H1 (cell line): ENCODE data around the gene HID1. TPM values are rescaled to one million over a fixed set of nuclear protein-coding genes. Genes with fewer than 3 reads are reported as not detected.
"Not testable (repeated sequence)": the region's sequence is repeated elsewhere in the genome, so short reads cannot be mapped to it uniquely, and the experiment has no call there.

Experiments used
- CTCF ChIA-PET: fragments of 300-600 bp; sonication (Branson Sonifier 250); formaldehyde crosslinking; loops from one replicate; lab custom pipeline; 2021; ENCODE audit not compliant: partially characterized antibody; lab: Charles Lee
- POLR2A ChIA-PET: fragments of 300-600 bp; sonication (Branson Sonifier 250); formaldehyde crosslinking; loops from one replicate; lab custom pipeline; 2021; ENCODE audit warnings: inconsistent platforms; ENCODE audit not compliant: partially characterized antibody; lab: Charles Lee
- DNase-seq, 2 experiments: peaks; one replicate each; pipeline versions ENCODE4 v3.0.0 to v3.0.0-alpha.2; 2010 to 2022; ENCODE audit warnings: low spot score in 2 of 2, low read depth in 1 of 2, mixed read lengths in 1 of 2
- FAIRE-seq: peaks from 2 replicates; lab custom pipeline; 2011; peaks lifted over from hg19 to GRCh38; lab: Jason Lieb, UNC
- H2AFZ ChIP-seq: 2 replicates; pipeline ENCODE4 v1.8.1; 2012; ENCODE audit warnings: low read length, inconsistent platforms
- H2AK5ac ChIP-seq: 2 replicates; pipeline ENCODE4 v1.6.1; 2013; ENCODE audit warnings: low read depth, low read length
- H2BK120ac ChIP-seq: replicated peaks from 2 replicates; pipeline ENCODE3; 2013; ENCODE audit warnings: low read depth, low read length, inconsistent platforms
- H2BK12ac ChIP-seq: 2 replicates; pipeline ENCODE4 v1.6.1; 2013; ENCODE audit warnings: low read depth, low read length
- H2BK15ac ChIP-seq: 2 replicates; pipeline ENCODE4 v1.6.1; 2013; ENCODE audit warnings: low read length
- H2BK20ac ChIP-seq: 2 replicates; pipeline ENCODE4 v1.6.1; 2013; ENCODE audit warnings: low read length
- H2BK5ac ChIP-seq: 2 replicates; pipeline ENCODE4 v1.6.1; 2013; ENCODE audit warnings: low read depth, low read length
- H3K14ac ChIP-seq: 2 replicates; pipeline ENCODE4 v1.6.1; 2013; ENCODE audit warnings: inconsistent platforms; ENCODE audit not compliant: insufficient read length
- H3K18ac ChIP-seq: 2 replicates; pipeline ENCODE4 v1.6.1; 2013; ENCODE audit warnings: low read length; ENCODE audit errors: extremely low read depth
- H3K23ac ChIP-seq: 2 replicates; pipeline ENCODE4 v1.6.1; 2013; ENCODE audit warnings: inconsistent platforms; ENCODE audit not compliant: insufficient read length
- H3K23me2 ChIP-seq: 2 replicates; pipeline ENCODE4 v1.6.1; 2013; ENCODE audit warnings: low read depth, low read length
- H3K27ac ChIP-seq: 2 replicates; pipeline ENCODE4 v1.6.1; 2011; ENCODE audit warnings: low read depth, low read length, inconsistent platforms
- H3K27me3 ChIP-seq, 4 experiments: replicated peaks in 1 of 4; 1 replicate in 1 of 4; 2 replicates in 3 of 4; pipeline versions ENCODE4 v1.6.1 to v1.8.1; 2011 to 2013; ENCODE audit warnings: low read length in 3 of 4, mild to moderate bottlenecking in 3 of 4, inconsistent platforms in 2 of 4, mixed read lengths in 2 of 4, moderate library complexity in 1 of 4; ENCODE audit not compliant: control insufficient read depth in 3 of 4, insufficient read depth in 3 of 4; ENCODE audit errors: extremely low read depth in 1 of 4
- H3K36me3 ChIP-seq, 4 experiments: 2 replicates each; pipeline versions ENCODE4 v1.6.1 to v1.8.1; 2011 to 2013; ENCODE audit warnings: mild to moderate bottlenecking in 4 of 4, low read length in 3 of 4, moderate library complexity in 2 of 4, control low read depth in 1 of 4, inconsistent platforms in 1 of 4; ENCODE audit not compliant: insufficient read depth in 4 of 4, control insufficient read depth in 2 of 4
- H3K4ac ChIP-seq: replicated peaks from 2 replicates; pipeline ENCODE3; 2013; ENCODE audit warnings: low read length, low read depth, mixed read lengths, inconsistent platforms; ENCODE audit not compliant: insufficient read length
- H3K4me1 ChIP-seq, 4 experiments: replicated peaks in 1 of 4; 1 replicate in 1 of 4; 2 replicates in 3 of 4; pipeline versions ENCODE4 v1.6.1 to v1.8.1; 2011 to 2013; ENCODE audit warnings: low read length in 3 of 4, inconsistent platforms in 2 of 4, mixed read lengths in 1 of 4; ENCODE audit not compliant: insufficient read depth in 4 of 4, control insufficient read depth in 3 of 4
- H3K4me2 ChIP-seq, 2 experiments: 2 replicates each; pipeline versions ENCODE4 v1.6.1 to v1.8.1; 2011 to 2013; ENCODE audit warnings: low read depth in 2 of 2, low read length in 2 of 2, control low read depth in 1 of 2, inconsistent platforms in 1 of 2, mild to moderate bottlenecking in 1 of 2; ENCODE audit not compliant: insufficient read depth in 1 of 2
- H3K4me3 ChIP-seq, 4 experiments: fragments of 200-600, 300-600 bp in 1 of 4; sonication (generic), shearing (Covaris generic), sonication (Bioruptor Twin) in 1 of 4; 2 replicates each; pipeline versions ENCODE4 v1.5.1 to v1.8.1; 2011 to 2016; ENCODE audit warnings: low read length in 4 of 4, low read depth in 3 of 4, control low read depth in 2 of 4, inconsistent platforms in 2 of 4, mild to moderate bottlenecking in 2 of 4, mixed read lengths in 1 of 4, moderate library complexity in 1 of 4; ENCODE audit not compliant: insufficient read depth in 2 of 4; ENCODE audit errors: extremely low read depth in 1 of 4
- H3K56ac ChIP-seq: replicated peaks from 2 replicates; pipeline ENCODE3; 2013; ENCODE audit warnings: low read depth, mild to moderate bottlenecking, mixed read lengths, low read length, inconsistent platforms; ENCODE audit not compliant: insufficient read length
- H3K79me1 ChIP-seq: 2 replicates; pipeline ENCODE4 v1.6.1; 2013; ENCODE audit warnings: low read depth, low read length, control low read depth
- H3K79me2 ChIP-seq, 2 experiments: 2 replicates each; pipeline versions ENCODE4 v1.6.1 to v1.8.1; 2012 to 2013; ENCODE audit warnings: low read length in 2 of 2, mild to moderate bottlenecking in 2 of 2, inconsistent platforms in 1 of 2; ENCODE audit not compliant: insufficient read depth in 2 of 2, control insufficient read depth in 1 of 2
- H3K9ac ChIP-seq, 4 experiments: replicated peaks in 1 of 4; 1 replicate in 1 of 4; 2 replicates in 3 of 4; pipeline versions ENCODE4 v1.6.1 to v1.8.1; 2011 to 2013; ENCODE audit warnings: low read depth in 3 of 4, low read length in 3 of 4, control low read depth in 2 of 4, mild to moderate bottlenecking in 2 of 4, moderate library complexity in 2 of 4, inconsistent platforms in 1 of 4; ENCODE audit errors: extremely low read depth in 1 of 4
- H3K9me3 ChIP-seq, 2 experiments: 2 replicates each; pipeline versions ENCODE4 v1.6.1 to v1.8.1; 2012 to 2013; ENCODE audit warnings: mild to moderate bottlenecking in 2 of 2, moderate library complexity in 2 of 2, control low read depth in 1 of 2, inconsistent platforms in 1 of 2, low read depth in 1 of 2, low read length in 1 of 2, mixed read lengths in 1 of 2; ENCODE audit not compliant: insufficient read depth in 2 of 2
- H4K20me1 ChIP-seq, 2 experiments: replicated peaks in 1 of 2; 2 replicates each; pipeline versions ENCODE3 to v1.8.1; 2011 to 2013; ENCODE audit warnings: inconsistent platforms in 2 of 2, low read length in 2 of 2, mild to moderate bottlenecking in 1 of 2; ENCODE audit not compliant: insufficient read depth in 2 of 2, control insufficient read depth in 1 of 2
- H4K5ac ChIP-seq: 2 replicates; pipeline ENCODE4 v1.6.1; 2013; ENCODE audit warnings: low read length, low read depth, mixed read lengths, inconsistent platforms; ENCODE audit not compliant: insufficient read length
- H4K8ac ChIP-seq: 2 replicates; pipeline ENCODE4 v1.8.0; 2013; ENCODE audit warnings: mild to moderate bottlenecking, moderate library complexity, low read length, inconsistent platforms; ENCODE audit not compliant: insufficient read depth; ENCODE audit errors: extremely low read depth
- H4K91ac ChIP-seq: replicated peaks from 2 replicates; pipeline ENCODE3; 2013; ENCODE audit warnings: low read length, mixed read lengths, inconsistent platforms; ENCODE audit not compliant: insufficient read length
- WGBS, 2 experiments: shearing (Covaris generic) in 1 of 2; methylation state at CpG; one replicate each; pipeline versions ENCODE4 v1.1.6 to v1.1.7; 2013 to 2015; ENCODE audit warnings: low lambda C conversion rate in 2 of 2, mixed read lengths in 2 of 2, inconsistent platforms in 1 of 2, low coverage in 1 of 2, missing lambda C conversion rate in 1 of 2; ENCODE audit not compliant: insufficient replicate concordance in 2 of 2, insufficient coverage in 1 of 2, insufficient read length in 1 of 2; ENCODE audit errors: extremely low coverage in 1 of 2, missing lambda C conversion rate in 1 of 2; 5-methylcytosine and 5-hydroxymethylcytosine counted together
- polyA plus RNA-seq, 7 experiments: library from polyadenylated mRNA; depleted of rRNA in 3 of 7; stranded (reverse) in 5 of 7; unstranded in 2 of 7; fragments of >200 nt in 5 of 7; fragments of 200-250 nt in 2 of 7; gene quantifications; 1 replicate in 5 of 7; 2 replicates in 1 of 7; 4 replicates in 1 of 7; pipeline versions ENCODE4 v1.2.1 to v1.2.3, GENCODE V29; 2011 to 2013; ENCODE audit warnings: missing spikeins in 2 of 7, mixed read lengths in 2 of 7
- total RNA-seq: library from RNA; stranded (reverse); fragmentation: NEBNext Ultra II Directional; extraction: Animal tissue kit (Norgen Biotek cat#: 25700); gene quantifications from 2 replicates; pipeline ENCODE4 v1.2.1, GENCODE V29; 2021

HID1 gene
- total and polyA plus RNA-seq, 2 of the 8 experiments (the other 6 are each of a cell fraction or from before 2014, with no cell fraction given): 15.1 to 25.9 TPM

DNA sequence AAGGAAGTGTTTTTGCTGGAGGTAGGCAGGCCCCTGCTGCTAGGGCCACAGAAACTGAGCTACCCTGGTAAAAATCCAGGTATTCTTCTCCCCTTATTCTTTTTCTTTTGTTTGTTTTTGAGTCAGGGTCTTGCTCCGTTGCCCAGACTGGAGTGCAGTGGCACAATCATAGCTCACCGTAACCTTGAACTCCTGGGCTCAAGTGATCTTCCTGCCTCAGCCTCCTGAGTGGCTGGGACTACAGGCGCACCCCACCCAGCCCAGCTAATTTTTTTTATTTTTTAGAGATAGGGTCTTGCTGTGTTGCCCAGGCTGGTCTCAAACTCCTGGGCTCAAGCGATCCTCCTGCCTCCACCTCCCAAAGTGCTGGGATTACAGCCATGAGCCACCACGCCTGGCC lies 3.1 kb downstream of the HID1 start:
- Histone ChIP-seq H3K23me2 (peaks cover 13% of the 10 kb centered on the region; the same call in 1 of the 2 replicates), H3K27me3 (peaks cover 15 to 35% (median 32%) of the 10 kb centered on the region in 4 experiments), H3K4me1 (peaks cover 0 to 15% (median 9%) of the 10 kb centered on the region in 4 experiments; a peak in 6 of 7 replicates)
- POLR2A ChIA-PET: interaction anchor here (0.6 to 6.5 kb wide), 4 partner anchors 10 to 65 kb away, joined by 3 to 48 read pairs (median 4); partner anchors contain the start of gene MRPL58
- not testable (repeated sequence) for H3K4ac ChIP-seq, H3K36me3 ChIP-seq, H3K79me1 ChIP-seq, FAIRE-seq, H2AFZ ChIP-seq, H2BK5ac ChIP-seq, H2AK5ac ChIP-seq, H3K18ac ChIP-seq, H2BK120ac ChIP-seq, DNase-seq, H4K20me1 ChIP-seq, H3K9me3 ChIP-seq, H3K4me3 ChIP-seq, H4K8ac ChIP-seq, H3K79me2 ChIP-seq, H2BK12ac ChIP-seq, H4K5ac ChIP-seq, H2BK20ac ChIP-seq, H3K56ac ChIP-seq, H3K9ac ChIP-seq, H3K4me2 ChIP-seq, H2BK15ac ChIP-seq, H3K27ac ChIP-seq, H3K23ac ChIP-seq, H4K91ac ChIP-seq, H3K14ac ChIP-seq
- CTCF ChIA-PET: interaction anchor here (0.7 to 19.8 kb wide), 8 partner anchors 7 to 720 kb away, joined by 3 to 345 read pairs (median 7); partner anchors contain the start of genes MRPL58 and OTOP2
- 84% methylated on average over 5 of the region's 5 CpGs; no CpG with 5 or more reads in 1 of the 2 experiments for WGBS, 2 experiments
